Measurements from ENCODE around the gene TRIM2.
A peak's percentile ranks its signal among the peaks of the same experiment; 100 is the strongest.

The TRIM2 gene

DNA sequence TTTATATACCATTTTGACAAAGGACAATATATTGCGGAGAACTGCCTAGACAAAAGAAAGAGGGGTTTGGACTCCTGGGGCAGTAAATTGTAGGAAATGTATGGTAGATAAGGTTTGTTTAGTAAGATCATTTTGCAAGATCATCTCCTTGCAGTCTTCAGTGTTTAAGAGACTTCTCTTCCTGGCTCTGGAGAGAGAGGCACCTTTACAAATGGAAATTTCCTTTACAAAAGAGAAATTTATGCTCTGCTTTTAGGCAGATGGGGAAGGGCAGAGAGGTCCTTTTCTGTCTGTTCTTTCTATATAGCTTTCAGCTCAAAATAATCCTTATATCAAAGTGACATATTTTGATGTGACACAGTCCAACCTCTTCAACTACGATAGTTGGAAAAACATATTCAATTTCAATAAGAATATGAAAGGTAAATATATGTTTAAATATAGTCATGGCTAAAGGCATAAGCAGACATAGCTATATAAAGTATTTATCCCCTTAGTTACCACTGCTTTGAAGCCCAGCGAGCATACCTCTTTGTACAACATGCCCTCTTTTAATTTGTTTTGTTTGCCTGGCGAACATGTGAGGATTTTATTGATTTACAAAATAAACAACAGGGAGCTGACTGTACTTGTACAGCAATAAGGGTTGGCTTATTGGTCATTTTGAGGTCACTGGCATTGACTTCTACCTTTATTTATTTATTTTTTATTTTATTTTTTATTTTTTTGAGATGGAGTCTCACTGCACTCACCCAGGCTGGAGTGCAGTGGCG, 65.2 kb downstream of the TRIM2 start:
- H3K4me1 ChIP-seq (ENCODE audit: control insufficient read depth in 1 of 2, insufficient read depth in 2 of 2, low read length in 2 of 2): peaks cover 6 to 15% of the 10 kb centered on the region in 2 donors
- H3K4me3 ChIP-seq (ENCODE audit: low read depth in 1 of 2, low read length in 2 of 2): no peak overlapping the region
- H3K27ac ChIP-seq (ENCODE audit: low read depth, low read length): no peak overlapping the region
- H3K27me3 ChIP-seq (ENCODE audit: control insufficient read depth in 1 of 2, insufficient read depth in 2 of 2, low read length in 2 of 2): no peaks in the 10 kb centered on the region
- peaks cover 0 to 6% of the 10 kb centered on the region in 2 donors for H3K36me3 ChIP-seq (ENCODE audit: control insufficient read depth in 1 of 2, insufficient read depth in 2 of 2, low read length in 2 of 2)
- H3K9ac ChIP-seq (ENCODE audit: low read depth in 1 of 2, low read length in 2 of 2): no peak overlapping the region
- no peaks in the 10 kb centered on the region for H3K9me3 ChIP-seq (ENCODE audit: control insufficient read depth in 1 of 2, low read length in 2 of 2)

DNA sequence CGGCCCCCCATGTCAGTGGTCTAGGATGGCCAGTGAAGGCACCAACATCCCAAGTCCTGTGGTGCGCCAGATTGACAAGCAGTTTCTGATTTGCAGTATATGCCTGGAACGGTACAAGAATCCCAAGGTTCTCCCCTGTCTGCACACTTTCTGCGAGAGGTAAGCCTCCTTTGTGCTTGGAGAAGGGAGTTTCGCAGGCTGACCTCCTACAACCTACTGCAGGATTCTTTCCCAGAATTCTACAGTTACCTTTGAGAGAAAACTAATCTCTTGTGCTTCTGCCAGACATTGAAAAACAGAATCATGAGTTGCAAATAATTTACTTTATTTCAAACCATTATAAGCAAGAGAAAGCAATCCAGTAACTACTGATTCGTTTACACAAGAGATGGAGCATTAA, 66.1 kb downstream of the TRIM2 start:
- H3K27me3 ChIP-seq (ENCODE audit: control insufficient read depth in 1 of 2, insufficient read depth in 2 of 2, low read length in 2 of 2): no peaks in the 10 kb centered on the region
- peaks cover 9 to 20% of the 10 kb centered on the region in 2 donors for H3K4me1 ChIP-seq (ENCODE audit: control insufficient read depth in 1 of 2, insufficient read depth in 2 of 2, low read length in 2 of 2)
- H3K4me3 ChIP-seq (ENCODE audit: low read depth in 1 of 2, low read length in 2 of 2): no peak overlapping the region

GRCh38 chr4:153271820-153272219, 67.6 kb downstream of the TRIM2 start:
- Histone ChIP-seq H3K4me1 (ENCODE audit: control insufficient read depth in 1 of 2, insufficient read depth in 2 of 2, low read length in 2 of 2) (peaks cover 13 to 27% of the 10 kb centered on the region in 2 donors), H3K9ac (ENCODE audit: low read depth in 1 of 2, low read length in 2 of 2) (no peak overlapping the region), H3K4me3 (ENCODE audit: low read depth in 1 of 2, low read length in 2 of 2) (no peak overlapping the region), H3K27me3 (ENCODE audit: control insufficient read depth in 1 of 2, insufficient read depth in 2 of 2, low read length in 2 of 2) (no peaks in the 10 kb centered on the region), H3K27ac (ENCODE audit: low read depth, low read length) (no peak overlapping the region), H3K9me3 (ENCODE audit: control insufficient read depth in 1 of 2, low read length in 2 of 2) (no peaks in the 10 kb centered on the region), H3K36me3 (ENCODE audit: control insufficient read depth in 1 of 2, insufficient read depth in 2 of 2, low read length in 2 of 2) (peaks cover 0 to 18% of the 10 kb centered on the region in 2 donors)

More for the DNA sequence above, 66.1 kb downstream of the TRIM2 start:
- Histone ChIP-seq H3K9ac (ENCODE audit: low read depth in 1 of 2, low read length in 2 of 2) (no peak overlapping the region), H3K27ac (ENCODE audit: low read depth, low read length) (no peak overlapping the region), H3K36me3 (ENCODE audit: control insufficient read depth in 1 of 2, insufficient read depth in 2 of 2, low read length in 2 of 2) (peaks cover 0 to 6% of the 10 kb centered on the region in 2 donors), H3K9me3 (ENCODE audit: control insufficient read depth in 1 of 2, low read length in 2 of 2) (no peaks in the 10 kb centered on the region)

DNA sequence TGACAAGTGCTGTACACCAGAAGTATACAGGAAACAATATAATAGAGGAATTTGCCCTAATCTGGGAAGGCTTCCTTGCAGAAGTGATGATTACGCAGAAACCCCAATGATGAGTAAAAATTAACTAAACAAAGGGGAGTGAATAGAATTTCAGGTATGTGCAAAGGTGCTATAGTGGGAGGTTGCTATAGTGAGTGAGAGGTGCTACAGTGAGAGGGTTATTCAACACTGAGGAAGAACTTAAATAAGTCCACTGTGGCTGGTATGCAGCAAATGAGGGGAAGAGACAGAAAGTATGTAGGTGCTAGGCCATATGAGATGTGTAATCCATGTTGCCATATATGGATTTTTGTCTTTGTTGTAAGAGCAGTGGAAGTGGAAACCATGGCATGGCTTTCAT, 69.5 kb downstream of the TRIM2 start:
- H3K9ac ChIP-seq (ENCODE audit: low read depth in 1 of 2, low read length in 2 of 2): no peak overlapping the region

DNA sequence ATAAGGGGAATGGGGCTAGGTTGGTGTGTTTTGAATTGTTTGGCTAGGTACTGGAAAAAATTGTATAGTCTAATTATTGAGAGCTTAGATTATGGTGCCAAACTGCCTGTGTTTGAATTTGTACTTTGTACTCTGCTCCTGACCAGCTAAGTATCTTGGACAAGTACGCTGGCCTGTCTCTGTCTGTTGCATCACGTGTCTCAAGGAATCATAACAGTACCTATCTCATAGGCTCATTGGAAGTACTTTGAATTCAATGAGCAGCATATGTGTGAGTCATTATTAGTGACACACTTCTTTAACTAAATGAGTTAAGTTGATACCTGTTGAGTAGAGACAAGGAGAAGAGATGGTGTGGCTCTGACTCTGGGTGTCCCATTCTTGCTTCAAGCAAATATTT, 70.7 kb downstream of the TRIM2 start:
- Histone ChIP-seq H3K27ac (ENCODE audit: low read depth, low read length) (peak overlapping the region; percentile 1), H3K36me3 (ENCODE audit: control insufficient read depth in 1 of 2, insufficient read depth in 2 of 2, low read length in 2 of 2) (peaks cover 4 to 27% of the 10 kb centered on the region in 2 donors), H3K4me3 (ENCODE audit: low read depth in 1 of 2, low read length in 2 of 2) (no peak overlapping the region), H3K9ac (ENCODE audit: low read depth in 1 of 2, low read length in 2 of 2) (no peak overlapping the region), H3K9me3 (ENCODE audit: control insufficient read depth in 1 of 2, low read length in 2 of 2) (no peaks in the 10 kb centered on the region), H3K4me1 (ENCODE audit: control insufficient read depth in 1 of 2, insufficient read depth in 2 of 2, low read length in 2 of 2) (peaks cover 13 to 21% of the 10 kb centered on the region in 2 donors), H3K27me3 (ENCODE audit: control insufficient read depth in 1 of 2, insufficient read depth in 2 of 2, low read length in 2 of 2) (no peaks in the 10 kb centered on the region)

More for the DNA sequence above, 69.5 kb downstream of the TRIM2 start:
- Histone ChIP-seq H3K9me3 (ENCODE audit: control insufficient read depth in 1 of 2, low read length in 2 of 2) (no peaks in the 10 kb centered on the region), H3K27me3 (ENCODE audit: control insufficient read depth in 1 of 2, insufficient read depth in 2 of 2, low read length in 2 of 2) (no peaks in the 10 kb centered on the region), H3K4me3 (ENCODE audit: low read depth in 1 of 2, low read length in 2 of 2) (no peak overlapping the region), H3K27ac (ENCODE audit: low read depth, low read length) (no peak overlapping the region), H3K4me1 (ENCODE audit: control insufficient read depth in 1 of 2, insufficient read depth in 2 of 2, low read length in 2 of 2) (peaks cover 13 to 21% of the 10 kb centered on the region in 2 donors), H3K36me3 (ENCODE audit: control insufficient read depth in 1 of 2, insufficient read depth in 2 of 2, low read length in 2 of 2) (peaks cover 4 to 27% of the 10 kb centered on the region in 2 donors)

GRCh38 chr4:153275380-153276276, 71.4 kb downstream of the TRIM2 start:
- H3K9ac ChIP-seq (ENCODE audit: low read depth in 1 of 2, low read length in 2 of 2): no peak overlapping the region
- peaks cover 4 to 22% of the 10 kb centered on the region in 2 donors for H3K36me3 ChIP-seq (ENCODE audit: control insufficient read depth in 1 of 2, insufficient read depth in 2 of 2, low read length in 2 of 2)
- H3K27me3 ChIP-seq (ENCODE audit: control insufficient read depth in 1 of 2, insufficient read depth in 2 of 2, low read length in 2 of 2): no peaks in the 10 kb centered on the region
- no peak overlapping the region for H3K4me3 ChIP-seq (ENCODE audit: low read depth in 1 of 2, low read length in 2 of 2)
- H3K9me3 ChIP-seq (ENCODE audit: control insufficient read depth in 1 of 2, low read length in 2 of 2): no peaks in the 10 kb centered on the region
- H3K27ac ChIP-seq (ENCODE audit: low read depth, low read length): no peak overlapping the region
- peaks cover 13 to 21% of the 10 kb centered on the region in 2 donors for H3K4me1 ChIP-seq (ENCODE audit: control insufficient read depth in 1 of 2, insufficient read depth in 2 of 2, low read length in 2 of 2)

- Histone ChIP-seq H3K27me3 (ENCODE audit: control insufficient read depth in 1 of 2, insufficient read depth in 2 of 2, low read length in 2 of 2) (no peaks in the 10 kb centered on the region), H3K4me3 (ENCODE audit: low read depth in 1 of 2, low read length in 2 of 2) (no peak overlapping the region), H3K27ac (ENCODE audit: low read depth, low read length) (no peak overlapping the region), H3K36me3 (ENCODE audit: control insufficient read depth in 1 of 2, insufficient read depth in 2 of 2, low read length in 2 of 2) (peaks cover 5 to 27% of the 10 kb centered on the region in 2 donors), H3K9me3 (ENCODE audit: control insufficient read depth in 1 of 2, low read length in 2 of 2) (no peaks in the 10 kb centered on the region), H3K9ac (ENCODE audit: low read depth in 1 of 2, low read length in 2 of 2) (no peak overlapping the region), H3K4me1 (ENCODE audit: control insufficient read depth in 1 of 2, insufficient read depth in 2 of 2, low read length in 2 of 2) (peaks cover 13 to 21% of the 10 kb centered on the region in 2 donors)
Observed at GRCh38 chr4:153276971-153277370, 72.7 kb downstream of the TRIM2 start.

DNA sequence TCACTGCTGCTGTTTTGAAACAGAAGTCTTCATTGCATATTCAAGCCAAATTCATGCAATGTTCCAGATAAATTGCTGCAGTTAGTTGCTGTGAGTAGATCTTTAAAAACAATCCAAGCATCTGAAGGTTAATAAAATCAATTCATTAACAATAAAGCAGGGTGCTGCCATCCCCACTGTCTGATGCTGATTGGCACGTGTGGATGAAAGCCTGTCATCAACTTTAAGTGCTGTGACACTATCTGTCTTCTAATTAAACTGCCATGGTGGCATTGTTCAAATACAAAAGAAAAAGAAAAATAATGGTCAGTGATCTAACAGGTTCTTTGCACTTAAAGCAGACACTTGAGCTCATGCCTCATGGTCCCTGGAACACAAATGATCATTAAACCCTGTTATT, 77.2 kb downstream of the TRIM2 start:
- no peak overlapping the region for H3K27ac ChIP-seq (ENCODE audit: low read depth, low read length)
- no peak overlapping the region for H3K9ac ChIP-seq (ENCODE audit: low read depth in 1 of 2, low read length in 2 of 2)
- peaks cover 12 to 30% of the 10 kb centered on the region in 2 donors for H3K36me3 ChIP-seq (ENCODE audit: control insufficient read depth in 1 of 2, insufficient read depth in 2 of 2, low read length in 2 of 2)
- no peaks in the 10 kb centered on the region for H3K27me3 ChIP-seq (ENCODE audit: control insufficient read depth in 1 of 2, insufficient read depth in 2 of 2, low read length in 2 of 2)
- H3K9me3 ChIP-seq (ENCODE audit: control insufficient read depth in 1 of 2, low read length in 2 of 2): peaks cover 0 to 3% of the 10 kb centered on the region in 2 donors
- no peaks in the 10 kb centered on the region for H3K4me1 ChIP-seq (ENCODE audit: control insufficient read depth in 1 of 2, insufficient read depth in 2 of 2, low read length in 2 of 2)
- no peak overlapping the region for H3K4me3 ChIP-seq (ENCODE audit: low read depth in 1 of 2, low read length in 2 of 2)

- no peaks in the 10 kb centered on the region for H3K4me1 ChIP-seq (ENCODE audit: control insufficient read depth in 1 of 2, insufficient read depth in 2 of 2, low read length in 2 of 2)
- no peak overlapping the region for H3K9ac ChIP-seq (ENCODE audit: low read depth in 1 of 2, low read length in 2 of 2)
- H3K27me3 ChIP-seq (ENCODE audit: control insufficient read depth in 1 of 2, insufficient read depth in 2 of 2, low read length in 2 of 2): no peaks in the 10 kb centered on the region
- no peak overlapping the region for H3K27ac ChIP-seq (ENCODE audit: low read depth, low read length)
- H3K9me3 ChIP-seq (ENCODE audit: control insufficient read depth in 1 of 2, low read length in 2 of 2): peaks cover 0 to 3% of the 10 kb centered on the region in 2 donors
- H3K4me3 ChIP-seq (ENCODE audit: low read depth in 1 of 2, low read length in 2 of 2): no peak overlapping the region
- peaks cover 12 to 26% of the 10 kb centered on the region in 2 donors for H3K36me3 ChIP-seq (ENCODE audit: control insufficient read depth in 1 of 2, insufficient read depth in 2 of 2, low read length in 2 of 2)
Observed at GRCh38 chr4:153282023-153282422, 77.8 kb downstream of the TRIM2 start.

- peaks cover 8 to 19% of the 10 kb centered on the region in 2 donors for H3K36me3 ChIP-seq (ENCODE audit: control insufficient read depth in 1 of 2, insufficient read depth in 2 of 2, low read length in 2 of 2)
- no peak overlapping the region for H3K27ac ChIP-seq (ENCODE audit: low read depth, low read length)
- no peak overlapping the region for H3K4me3 ChIP-seq (ENCODE audit: low read depth in 1 of 2, low read length in 2 of 2)
- H3K9ac ChIP-seq (ENCODE audit: low read depth in 1 of 2, low read length in 2 of 2): no peak overlapping the region
- no peaks in the 10 kb centered on the region for H3K27me3 ChIP-seq (ENCODE audit: control insufficient read depth in 1 of 2, insufficient read depth in 2 of 2, low read length in 2 of 2)
- no peaks in the 10 kb centered on the region for H3K4me1 ChIP-seq (ENCODE audit: control insufficient read depth in 1 of 2, insufficient read depth in 2 of 2, low read length in 2 of 2)
- H3K9me3 ChIP-seq (ENCODE audit: control insufficient read depth in 1 of 2, low read length in 2 of 2): peaks cover 0 to 3% of the 10 kb centered on the region in 2 donors
Observed at GRCh38 chr4:153283260-153283659, 79.0 kb downstream of the TRIM2 start.
